HG03354 (cell line): ENCODE measurements around the gene OXSM.

Source experiments
- ATAC-seq: cut with Tn5 transposase; IDR thresholded peaks from one replicate; pipeline ENCODE4 v1.9.1; 2021; ENCODE audit warnings: mild to moderate bottlenecking; ENCODE audit not compliant: unreplicated experiment, poor library complexity, severe bottlenecking

The OXSM gene

GRCh38 chr3:25789596-25790556 is at the start of gene OXSM:
Gene OXSM (plus strand): TSS chr3:25790090. CDS start chr3:25791021, 931 bp downstream.
- ATAC-seq: peak; percentile 95

GRCh38 chr3:25744470-25744869 is 45.4 kb upstream of the OXSM start:
- ATAC-seq: no peak

- no peak for ATAC-seq
These were observed 42.9 kb upstream of the OXSM start for GRCh38 chr3:25747033-25747432.

GRCh38 chr3:25748189-25748588 is 41.7 kb upstream of the OXSM start:
- ATAC-seq: no peak

GRCh38 chr3:25749031-25749581 is 40.8 kb upstream of the OXSM start:
- ATAC-seq: no peak

GRCh38 chr3:25751048-25751447 is 38.8 kb upstream of the OXSM start:
- ATAC-seq: no peak

GRCh38 chr3:25751725-25752124 is 38.2 kb upstream of the OXSM start:
- ATAC-seq: no peak

GRCh38 chr3:25768851-25769250 is 21.0 kb upstream of the OXSM start:
- peak; percentile 96 for ATAC-seq

GRCh38 chr3:25775936-25776335 is 14.0 kb upstream of the OXSM start:
- ATAC-seq: no peak

GRCh38 chr3:25780618-25781017 is 9.3 kb upstream of the OXSM start:
- no peak for ATAC-seq

- ATAC-seq: no peak
These were observed 8.6 kb upstream of the OXSM start for GRCh38 chr3:25781145-25781757.

GRCh38 chr3:25781758-25782594 is 7.9 kb upstream of the OXSM start:
- peak; percentile 63 for ATAC-seq

GRCh38 chr3:25782636-25782937 is 7.3 kb upstream of the OXSM start:
- ATAC-seq: no peak

- peak; percentile 80 for ATAC-seq
These were observed 6.8 kb upstream of the OXSM start, which contains the start of gene NGLY1 for GRCh38 chr3:25782938-25783660. Gene NGLY1 (minus strand): TSS chr3:25783443. CDS start chr3:25783390, 53 bp downstream.

GRCh38 chr3:25783661-25784512 is 6.0 kb upstream of the OXSM start:
- ATAC-seq: peak; percentile 32

- ATAC-seq: no peak
These were observed 4.9 kb upstream of the OXSM start for GRCh38 chr3:25784971-25785370.

- no peak for ATAC-seq
These were observed 4.1 kb upstream of the OXSM start for GRCh38 chr3:25785826-25786225.

GRCh38 chr3:25787689-25788088 is 2.2 kb upstream of the OXSM start:
- no peak for ATAC-seq
